Gastrocnemius medialis (tissue), 4 donors: ENCODE data around the gene CDC42BPG. TPM values are rescaled to one million over a fixed set of nuclear protein-coding genes. Genes with fewer than 3 reads are reported as not detected.

Experiments
- ATAC-seq, 2 donors: fragments of 150-250 bp; one replicate each; pipeline ENCODE4 v1.9.1; 2016
- DNase-seq, 2 donors: peaks; one replicate each; pipeline ENCODE4 v3.0.0-alpha.2; 2019
- H3K27ac ChIP-seq, 4 donors: fragments of 200-600 bp; sonication (generic); 1 replicate in 1 of 4; 2 replicates in 3 of 4; pipeline ENCODE4 v1.5.1; 2016 to 2018; ENCODE audit warnings: mild to moderate bottlenecking in 2 of 4, moderate library complexity in 1 of 4
- H3K27me3 ChIP-seq, 3 donors: fragments of 200-600 bp; sonication (generic) in 2 of 3; 1 replicate in 1 of 3; 2 replicates in 2 of 3; pipeline versions ENCODE4 v1.5.1 to v1.6.0; 2016 to 2019; ENCODE audit warnings: mild to moderate bottlenecking in 1 of 3, moderate library complexity in 1 of 3
- H3K36me3 ChIP-seq, 2 donors: fragments of 200-600 bp; sonication (generic) in 1 of 2; one replicate each; pipeline ENCODE4 v1.5.1; 2017 to 2018
- H3K4me1 ChIP-seq, 2 donors: fragments of 200-600 bp; sonication (generic) in 1 of 2; one replicate each; pipeline ENCODE4 v1.5.1; 2016 to 2017; ENCODE audit warnings: mild to moderate bottlenecking in 2 of 2
- H3K4me3 ChIP-seq, 4 donors: fragments of 200-600 bp; sonication (generic) in 3 of 4; 1 replicate in 1 of 4; 2 replicates in 3 of 4; pipeline ENCODE4 v1.5.1; 2016 to 2019; ENCODE audit warnings: mild to moderate bottlenecking in 2 of 4
- H3K9me3 ChIP-seq, 3 donors: fragments of 200-600 bp; sonication (generic) in 2 of 3; 1 replicate in 1 of 3; 2 replicates in 2 of 3; pipeline ENCODE4 v1.5.1; 2016 to 2019
- POLR2A ChIP-seq, 2 donors: fragments of 450-650 bp; IDR thresholded peaks; one replicate each; pipeline ENCODE4 v1.6.1; 2017; ENCODE audit warnings: antibody characterized with exemption in 2 of 2, mild to moderate bottlenecking in 2 of 2, moderate library complexity in 2 of 2
- in situ Hi-C, 4 donors: fragments of 200-750 bp; cut with MboI; loops; one replicate each; pipeline versions ENCODE4 v1.15.0 to v1.8.0; 2017; ENCODE audit warnings: low sequenced_read_pairs in 4 of 4
- intact Hi-C: fragments of 100-400 bp; cut with DNase I; formaldehyde crosslinking; loops from one replicate; pipeline ENCODE4 v1.15.1; 2023; ENCODE audit warnings: low total_unique reads
- total RNA-seq, 4 donors: library from RNA; depleted of rRNA; stranded (reverse); fragments of >200 nt; gene quantifications; one replicate each; pipeline versions ENCODE4 v1.1.0 to v1.2.3, GENCODE V29; 2016
- TF ChIP-seq, protein P1 (sequence below), 5 experiments: fragments of 450-650 bp in 3 of 5; fragments of 200-600 bp in 2 of 5; sonication (generic) in 2 of 5; IDR thresholded peaks in 4 of 5; conservative IDR thresholded peaks in 1 of 5; 1 replicate in 4 of 5; 2 replicates in 1 of 5; pipeline ENCODE4 v1.5.1; 2016 to 2019; ENCODE audit warnings: antibody characterized with exemption in 5 of 5, mild to moderate bottlenecking in 3 of 5, moderate library complexity in 3 of 5

Gene CDC42BPG
- total RNA-seq, 4 donors from 2014 or later = 0.15 to 0.19 TPM; not detected in 2

DNA sequence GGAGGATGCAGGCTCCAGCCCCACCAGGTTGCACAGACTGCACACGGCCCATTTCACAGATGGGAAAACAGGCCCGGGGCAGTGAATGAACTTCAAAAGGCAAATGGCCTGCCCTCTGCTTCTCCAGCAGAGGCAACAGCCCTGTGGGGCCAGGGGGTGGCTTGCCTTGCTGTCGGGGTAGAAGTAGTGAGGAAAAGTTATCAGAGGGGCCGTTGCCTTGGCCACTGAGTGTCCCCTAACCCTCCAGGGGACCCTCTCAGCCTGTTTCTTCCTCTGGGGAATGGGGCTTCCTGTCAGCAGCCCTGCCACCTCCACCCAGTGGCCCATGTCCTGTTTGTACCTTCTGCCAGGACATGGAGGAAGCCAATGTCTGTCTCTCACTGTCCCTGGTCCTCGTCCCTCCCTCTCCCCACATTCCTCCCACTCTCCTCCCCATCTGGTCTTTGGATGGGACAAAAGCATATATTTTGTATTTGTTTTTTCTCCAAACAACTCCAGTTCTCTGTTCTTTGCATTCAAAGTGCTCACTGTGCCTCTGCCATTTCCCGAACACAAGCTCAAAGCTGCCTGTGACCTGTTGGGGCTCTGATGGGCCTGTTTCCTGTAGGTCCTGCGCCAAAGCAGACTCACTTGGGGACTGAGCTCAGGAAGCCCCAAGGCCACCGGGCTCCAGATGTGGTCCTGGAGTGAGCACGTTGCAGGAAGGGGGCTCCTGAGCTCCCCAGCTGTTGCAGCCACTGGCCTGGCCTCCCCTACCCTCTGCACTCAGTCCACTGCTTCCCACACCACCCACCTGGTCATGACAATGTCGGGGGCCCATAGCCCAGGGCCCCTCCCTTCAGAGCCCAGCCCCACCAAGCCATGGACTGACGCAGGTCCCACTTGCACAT lies 50.9 kb downstream of the CDC42BPG start:
- Histone ChIP-seq H3K27me3 (no peaks in the 10 kb centered on the region), H3K27ac (peak overlapping the region in 3 of 4 donors; percentile 33 to 35 (median 34)), H3K36me3 (peaks cover 0 to 12% of the 10 kb centered on the region in 2 donors), H3K4me3 (no peak overlapping the region), H3K4me1 (no peaks in the 10 kb centered on the region), H3K9me3 (no peaks in the 10 kb centered on the region)
- intact Hi-C loops = no loop called here
- DNase-seq (no peak), ATAC-seq (no peak)
- in situ Hi-C loops = no loop called here
- TF ChIP-seq, protein P1, sequence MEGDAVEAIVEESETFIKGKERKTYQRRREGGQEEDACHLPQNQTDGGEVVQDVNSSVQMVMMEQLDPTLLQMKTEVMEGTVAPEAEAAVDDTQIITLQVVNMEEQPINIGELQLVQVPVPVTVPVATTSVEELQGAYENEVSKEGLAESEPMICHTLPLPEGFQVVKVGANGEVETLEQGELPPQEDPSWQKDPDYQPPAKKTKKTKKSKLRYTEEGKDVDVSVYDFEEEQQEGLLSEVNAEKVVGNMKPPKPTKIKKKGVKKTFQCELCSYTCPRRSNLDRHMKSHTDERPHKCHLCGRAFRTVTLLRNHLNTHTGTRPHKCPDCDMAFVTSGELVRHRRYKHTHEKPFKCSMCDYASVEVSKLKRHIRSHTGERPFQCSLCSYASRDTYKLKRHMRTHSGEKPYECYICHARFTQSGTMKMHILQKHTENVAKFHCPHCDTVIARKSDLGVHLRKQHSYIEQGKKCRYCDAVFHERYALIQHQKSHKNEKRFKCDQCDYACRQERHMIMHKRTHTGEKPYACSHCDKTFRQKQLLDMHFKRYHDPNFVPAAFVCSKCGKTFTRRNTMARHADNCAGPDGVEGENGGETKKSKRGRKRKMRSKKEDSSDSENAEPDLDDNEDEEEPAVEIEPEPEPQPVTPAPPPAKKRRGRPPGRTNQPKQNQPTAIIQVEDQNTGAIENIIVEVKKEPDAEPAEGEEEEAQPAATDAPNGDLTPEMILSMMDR (IDR thresholded peaks at IDR 0.05 in 4 of 5, conservative IDR thresholded peaks at IDR 0.05 in 1 of 5) = no peak
- no peak for TF ChIP-seq POLR2A (IDR thresholded peaks at IDR 0.05)

DNA sequence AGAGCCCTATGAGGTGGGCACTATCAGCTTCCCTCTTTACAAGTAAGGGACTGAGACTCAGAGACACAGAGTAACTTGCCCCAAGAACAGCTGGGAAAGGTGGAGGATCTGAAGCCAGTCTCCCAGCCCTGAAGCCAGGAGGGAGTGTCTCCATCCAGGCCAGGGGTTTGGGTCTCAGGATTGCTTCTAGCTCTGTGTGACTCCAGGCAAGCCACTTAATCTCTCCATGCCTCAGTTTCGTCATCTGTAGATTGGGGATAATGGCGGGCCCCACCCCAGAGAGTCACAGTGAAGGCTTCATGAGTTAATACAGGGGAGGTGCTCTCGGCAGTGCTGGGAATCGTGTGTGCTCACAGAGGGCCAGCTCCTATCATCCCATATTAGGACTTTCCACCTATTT lies 52.0 kb downstream of the CDC42BPG start:
- H3K4me3 ChIP-seq = no peak overlapping the region
- no peak for DNase-seq
- H3K36me3 ChIP-seq = peaks cover 0 to 12% of the 10 kb centered on the region in 2 donors
- no peaks in the 10 kb centered on the region for H3K27me3 ChIP-seq
- intact Hi-C loops = no loop called here
- no peak for ATAC-seq
- TF ChIP-seq, protein P1 (IDR thresholded peaks at IDR 0.05 in 4 of 5, conservative IDR thresholded peaks at IDR 0.05 in 1 of 5) = no peak
- TF ChIP-seq POLR2A (IDR thresholded peaks at IDR 0.05) = no peak
- no peaks in the 10 kb centered on the region for H3K9me3 ChIP-seq
- H3K27ac ChIP-seq = no peak overlapping the region
- in situ Hi-C loops = no loop called here
- no peaks in the 10 kb centered on the region for H3K4me1 ChIP-seq

DNA sequence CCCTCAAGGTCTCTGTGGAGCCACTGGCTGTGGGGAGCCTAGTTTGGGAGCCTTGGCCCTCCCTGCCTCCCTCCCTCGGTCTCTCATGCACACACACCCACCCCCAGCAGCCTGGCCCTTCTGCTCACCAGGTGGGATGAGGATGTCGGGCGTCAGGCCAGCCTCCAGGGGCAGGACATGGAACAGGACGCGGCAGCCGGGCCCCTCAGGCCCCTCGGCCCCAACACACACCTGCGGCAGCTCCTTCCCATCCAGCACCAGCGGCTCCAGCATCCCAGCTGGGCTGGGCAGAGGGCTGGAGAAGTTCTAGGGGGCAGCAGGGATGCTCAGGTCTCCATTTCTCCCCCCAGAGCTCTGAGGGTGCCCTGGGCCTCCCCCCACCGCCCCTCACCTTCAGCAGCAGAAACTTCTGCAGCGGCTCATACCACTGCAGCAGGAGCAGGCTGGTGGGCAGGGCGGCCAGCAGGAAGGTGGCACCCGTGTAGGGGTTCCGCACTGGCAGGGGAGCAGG lies 52.6 kb downstream of the CDC42BPG start:
- H3K36me3 ChIP-seq = peaks cover 0 to 7% of the 10 kb centered on the region in 2 donors

DNA sequence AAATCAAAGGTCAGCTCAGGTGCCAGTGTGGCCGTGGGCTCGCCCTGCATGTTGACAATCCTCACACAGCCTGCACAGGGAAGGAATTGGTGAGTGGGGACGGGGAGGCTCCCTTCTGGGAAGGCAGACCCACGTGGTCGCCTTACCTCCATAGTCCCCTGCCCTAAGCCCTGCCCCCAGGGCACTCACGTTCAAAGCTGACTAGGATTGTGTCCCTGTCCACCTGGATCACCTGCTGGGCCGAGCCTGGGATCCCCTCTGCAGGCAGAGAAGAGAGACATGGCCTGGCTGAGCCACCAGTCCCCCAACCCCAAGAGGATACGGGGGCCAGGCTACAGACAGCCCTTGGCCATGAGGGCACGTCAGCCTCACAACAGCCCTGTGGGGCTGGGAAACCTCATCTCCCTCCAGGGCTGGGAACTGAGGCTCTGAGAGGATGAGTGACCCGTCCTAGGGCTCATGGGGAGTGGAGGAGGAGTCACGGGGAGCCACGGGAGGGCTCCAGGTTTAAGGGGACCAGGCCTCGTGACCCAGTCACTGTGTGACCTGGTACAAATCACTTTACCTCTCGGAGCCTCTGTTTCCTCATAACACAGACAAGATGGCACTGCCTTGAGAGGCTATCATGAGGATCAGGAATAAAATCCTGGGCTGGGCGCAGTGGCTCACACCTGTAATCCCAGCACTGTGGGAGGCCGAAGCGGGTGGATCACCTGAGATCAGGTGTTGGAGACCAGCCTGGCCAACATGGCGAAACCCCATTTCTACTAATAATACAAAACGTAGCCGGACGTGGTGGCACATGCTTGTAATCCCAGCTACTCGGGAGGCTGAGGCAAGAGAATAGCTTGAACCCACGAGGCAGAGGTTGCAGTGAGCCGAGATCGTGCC lies 54.0 kb downstream of the CDC42BPG start:
- intact Hi-C loops (no loop called here), in situ Hi-C loops (no loop called here)
- Histone ChIP-seq H3K9me3 (no peaks in the 10 kb centered on the region), H3K4me3 (no peak overlapping the region), H3K4me1 (no peaks in the 10 kb centered on the region), H3K36me3 (peaks cover 0 to 6% of the 10 kb centered on the region in 2 donors), H3K27me3 (no peaks in the 10 kb centered on the region), H3K27ac (no peak overlapping the region)
- no peak for DNase-seq
- no peak for TF ChIP-seq POLR2A (IDR thresholded peaks at IDR 0.05)
- TF ChIP-seq, protein P1 (IDR thresholded peaks at IDR 0.05 in 4 of 5, conservative IDR thresholded peaks at IDR 0.05 in 1 of 5) = no peak
- ATAC-seq = no peak

More for the DNA sequence above, 52.6 kb downstream of the CDC42BPG start:
- Histone ChIP-seq H3K4me1 (no peaks in the 10 kb centered on the region), H3K4me3 (no peak overlapping the region), H3K9me3 (no peaks in the 10 kb centered on the region), H3K27me3 (no peaks in the 10 kb centered on the region), H3K27ac (no peak overlapping the region)
- in situ Hi-C loops = no loop called here
- ATAC-seq (no peak), DNase-seq (no peak)
- no peak for TF ChIP-seq POLR2A (IDR thresholded peaks at IDR 0.05)
- intact Hi-C loops = no loop called here
